ENCODE results near the gene PLXNC1.

- TF ChIP-seq JUN (IDR thresholded peaks at IDR 0.05; ENCODE audit: low read depth, low read length) (no peak), YY1 (IDR thresholded peaks at IDR 0.05; ENCODE audit: low read depth, low read length) (0 out of 2 replicates have a peak, but pooled peaks have one; percentile 7), EZH2 (IDR thresholded peaks at IDR 0.05; ENCODE audit: low read depth, low read length, severe bottlenecking) (no peak), SUZ12 (IDR thresholded peaks at IDR 0.05; ENCODE audit: low read length) (no peak; the same call in 1 of the 2 replicates), POLR2AphosphoS5 (IDR thresholded peaks at IDR 0.05; ENCODE audit: low read depth, low read length) (no peak), SP1 (IDR thresholded peaks at IDR 0.05; ENCODE audit: low read depth, low read length) (no peak)
- TF ChIP-seq, protein P1, sequence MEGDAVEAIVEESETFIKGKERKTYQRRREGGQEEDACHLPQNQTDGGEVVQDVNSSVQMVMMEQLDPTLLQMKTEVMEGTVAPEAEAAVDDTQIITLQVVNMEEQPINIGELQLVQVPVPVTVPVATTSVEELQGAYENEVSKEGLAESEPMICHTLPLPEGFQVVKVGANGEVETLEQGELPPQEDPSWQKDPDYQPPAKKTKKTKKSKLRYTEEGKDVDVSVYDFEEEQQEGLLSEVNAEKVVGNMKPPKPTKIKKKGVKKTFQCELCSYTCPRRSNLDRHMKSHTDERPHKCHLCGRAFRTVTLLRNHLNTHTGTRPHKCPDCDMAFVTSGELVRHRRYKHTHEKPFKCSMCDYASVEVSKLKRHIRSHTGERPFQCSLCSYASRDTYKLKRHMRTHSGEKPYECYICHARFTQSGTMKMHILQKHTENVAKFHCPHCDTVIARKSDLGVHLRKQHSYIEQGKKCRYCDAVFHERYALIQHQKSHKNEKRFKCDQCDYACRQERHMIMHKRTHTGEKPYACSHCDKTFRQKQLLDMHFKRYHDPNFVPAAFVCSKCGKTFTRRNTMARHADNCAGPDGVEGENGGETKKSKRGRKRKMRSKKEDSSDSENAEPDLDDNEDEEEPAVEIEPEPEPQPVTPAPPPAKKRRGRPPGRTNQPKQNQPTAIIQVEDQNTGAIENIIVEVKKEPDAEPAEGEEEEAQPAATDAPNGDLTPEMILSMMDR (IDR thresholded peaks at IDR 0.05; ENCODE audit: control extremely low read depth in 1 of 3, insufficient read depth in 1 of 3, low read depth in 1 of 3, low read length in 3 of 3) = peak; percentile 55 to 79 (median 60)
Observed at GRCh38 chr12:94149119-94149780, 873 bp downstream of the PLXNC1 start.
